T-helper 2 cell (primary cell): ENCODE results near the gene FRMD4A.
"Not testable (repeated sequence)": the region's sequence is repeated elsewhere in the genome, so short reads cannot be mapped to it uniquely, and the experiment has no call there.

Experiments used
- DNase-seq, 5 experiments: peaks; one replicate each; pipeline versions ENCODE4 v3.0.0 to v3.0.0-alpha.2; 2012 to 2022

The FRMD4A gene

GRCh38 chr10:13902868-13903587, 427.7 kb downstream of the FRMD4A start:
- no peak for DNase-seq

- no peak for DNase-seq
Measured at GRCh38 chr10:13899941-13900340, 430.8 kb downstream of the FRMD4A start.

GRCh38 chr10:13896146-13896545, 434.6 kb downstream of the FRMD4A start:
- DNase-seq: not testable (repeated sequence)

- DNase-seq: no peak
Measured at GRCh38 chr10:13894412-13895093, 436.2 kb downstream of the FRMD4A start.

- DNase-seq: no peak
Measured at GRCh38 chr10:13893926-13894325, 436.8 kb downstream of the FRMD4A start.

GRCh38 chr10:13892871-13893270, 437.9 kb downstream of the FRMD4A start:
- no peak for DNase-seq

GRCh38 chr10:13892001-13892491, 438.7 kb downstream of the FRMD4A start:
- no peak for DNase-seq

- DNase-seq: no peak
Measured at GRCh38 chr10:13891128-13892000, 439.4 kb downstream of the FRMD4A start.

- DNase-seq: no peak
Measured at GRCh38 chr10:13890233-13891127, 440.2 kb downstream of the FRMD4A start.

GRCh38 chr10:13887761-13888160, 443.0 kb downstream of the FRMD4A start:
- no peak for DNase-seq

- DNase-seq: no peak
Measured at GRCh38 chr10:13885238-13885990, 445.3 kb downstream of the FRMD4A start.

- DNase-seq: no peak
Measured at GRCh38 chr10:13883636-13884444, 446.9 kb downstream of the FRMD4A start.

- no peak for DNase-seq
Measured at GRCh38 chr10:13882119-13882711, 448.5 kb downstream of the FRMD4A start.

GRCh38 chr10:13880760-13881159, 450.0 kb downstream of the FRMD4A start:
- no peak for DNase-seq

GRCh38 chr10:13877154-13877909, 453.4 kb downstream of the FRMD4A start:
- no peak for DNase-seq

GRCh38 chr10:13873196-13873595, 457.5 kb downstream of the FRMD4A start:
- DNase-seq: no peak

GRCh38 chr10:13872411-13872810, 458.3 kb downstream of the FRMD4A start:
- DNase-seq: no peak

GRCh38 chr10:13871776-13872175, 458.9 kb downstream of the FRMD4A start:
- no peak for DNase-seq

GRCh38 chr10:13871011-13871410, 459.7 kb downstream of the FRMD4A start:
- no peak for DNase-seq
